H9 (cell line): ENCODE results near the gene PTPRK. TPM values are rescaled to one million over a fixed set of nuclear protein-coding genes. Genes with fewer than 3 reads are reported as not detected.

Experiments used
- DNase-seq: peaks from one replicate; pipeline ENCODE4 v3.0.0-alpha.2; 2017
- H2AFZ ChIP-seq: one replicate; pipeline ENCODE4 v1.6.1; 2013; ENCODE audit warnings: mild to moderate bottlenecking, low read length, control low read depth, moderate library complexity
- H2AK5ac ChIP-seq: 2 replicates; pipeline ENCODE4 v1.6.1; 2013; ENCODE audit warnings: low read length, control low read depth, mixed read lengths; ENCODE audit not compliant: insufficient read length
- H2BK120ac ChIP-seq: one replicate; pipeline ENCODE4 v1.6.1; 2013; ENCODE audit warnings: low read depth, mild to moderate bottlenecking, low read length, control low read depth, inconsistent platforms; ENCODE audit not compliant: poor library complexity, severe bottlenecking
- H2BK12ac ChIP-seq: 2 replicates; pipeline ENCODE4 v1.6.1; 2013; ENCODE audit warnings: low read length, control low read depth, mixed read lengths, low read depth; ENCODE audit not compliant: insufficient read length
- H2BK15ac ChIP-seq: 2 replicates; pipeline ENCODE4 v1.6.1; 2013; ENCODE audit warnings: low read depth, low read length, control low read depth
- H2BK20ac ChIP-seq: one replicate; pipeline ENCODE4 v1.6.1; 2013; ENCODE audit warnings: low read depth, mild to moderate bottlenecking, low read length, control low read depth, inconsistent platforms; ENCODE audit not compliant: poor library complexity, severe bottlenecking
- H2BK5ac ChIP-seq: 2 replicates; pipeline ENCODE4 v1.6.1; 2013; ENCODE audit warnings: low read length, control low read depth, mixed read lengths; ENCODE audit not compliant: insufficient read length
- H3K14ac ChIP-seq: 2 replicates; pipeline ENCODE4 v1.6.1; 2013; ENCODE audit warnings: low read length, control low read depth; ENCODE audit not compliant: insufficient read depth
- H3K18ac ChIP-seq: 2 replicates; pipeline ENCODE4 v1.6.1; 2013; ENCODE audit warnings: low read depth, mild to moderate bottlenecking, mixed read lengths, low read length, control low read depth; ENCODE audit not compliant: insufficient read length
- H3K23ac ChIP-seq: 2 replicates; pipeline ENCODE4 v1.6.1; 2013; ENCODE audit warnings: low read length, control low read depth, mixed read lengths, low read depth; ENCODE audit not compliant: insufficient read length
- H3K23me2 ChIP-seq: 2 replicates; pipeline ENCODE4 v1.6.1; 2013; ENCODE audit warnings: low read depth, mild to moderate bottlenecking, mixed read lengths, low read length, control low read depth; ENCODE audit not compliant: insufficient read length, poor library complexity, severe bottlenecking
- H3K27ac ChIP-seq: 2 replicates; pipeline ENCODE4 v1.5.1; 2013; ENCODE audit warnings: low read length, control low read depth, mixed read lengths, low read depth; ENCODE audit not compliant: insufficient read length
- H3K27me3 ChIP-seq: 2 replicates; pipeline ENCODE4 v1.6.1; 2013; ENCODE audit warnings: low read length, control low read depth, inconsistent platforms; ENCODE audit not compliant: insufficient read depth
- H3K4ac ChIP-seq: 2 replicates; pipeline ENCODE4 v1.6.1; 2013; ENCODE audit warnings: low read depth, mild to moderate bottlenecking, control low read depth, inconsistent platforms, low read length, moderate library complexity
- H3K4me1 ChIP-seq: 2 replicates; pipeline ENCODE4 v1.6.1; 2013; ENCODE audit warnings: low read length, control low read depth, inconsistent platforms; ENCODE audit not compliant: insufficient read depth
- H3K4me2 ChIP-seq: 2 replicates; pipeline ENCODE4 v1.6.1; 2013; ENCODE audit warnings: low read length, control low read depth, mixed read lengths; ENCODE audit not compliant: insufficient read length, insufficient read depth
- H3K56ac ChIP-seq: 2 replicates; pipeline ENCODE4 v1.6.1; 2013; ENCODE audit warnings: low read depth, mild to moderate bottlenecking, mixed read lengths, low read length, control low read depth; ENCODE audit not compliant: insufficient read length
- H3K79me1 ChIP-seq: 2 replicates; pipeline ENCODE4 v1.6.1; 2013; ENCODE audit warnings: low read depth, mild to moderate bottlenecking, moderate library complexity, low read length, control low read depth, inconsistent platforms; ENCODE audit not compliant: insufficient read depth, poor library complexity, severe bottlenecking
- H3K79me2 ChIP-seq: 2 replicates; pipeline ENCODE4 v1.6.1; 2013; ENCODE audit warnings: low read length, control low read depth, inconsistent platforms; ENCODE audit not compliant: insufficient read depth
- H3K9ac ChIP-seq: 2 replicates; pipeline ENCODE4 v1.6.1; 2013; ENCODE audit warnings: low read length, control low read depth, mixed read lengths; ENCODE audit not compliant: insufficient read length; ENCODE audit errors: extremely low read depth
- H3K9me3 ChIP-seq: one replicate; pipeline ENCODE4 v1.6.1; 2013; ENCODE audit warnings: low read depth, low read length, inconsistent platforms; ENCODE audit not compliant: control insufficient read depth
- H3T11ph ChIP-seq: one replicate; pipeline ENCODE4 v1.6.1; 2013; ENCODE audit warnings: mild to moderate bottlenecking, low read length, control low read depth, inconsistent platforms
- H4K20me1 ChIP-seq: one replicate; pipeline ENCODE4 v1.6.1; 2013; ENCODE audit not compliant: control insufficient read depth, insufficient read length, insufficient read depth
- H4K5ac ChIP-seq: 2 replicates; pipeline ENCODE4 v1.6.1; 2013; ENCODE audit warnings: low read depth, mild to moderate bottlenecking, mixed read lengths, low read length, control low read depth; ENCODE audit not compliant: insufficient read length
- H4K8ac ChIP-seq: replicated peaks from 2 replicates; pipeline ENCODE4 v1.6.1; 2013; ENCODE audit warnings: low read length, control low read depth, mixed read lengths, low read depth; ENCODE audit not compliant: insufficient read length
- H4K91ac ChIP-seq: 2 replicates; pipeline ENCODE4 v1.6.1; 2013; ENCODE audit warnings: low read depth, mild to moderate bottlenecking, moderate library complexity, mixed read lengths, low read length, control low read depth; ENCODE audit not compliant: insufficient read length
- H3K27ac Mint-ChIP-seq, 3 experiments: 2 replicates in 2 of 3; 3 replicates in 1 of 3; pipeline ENCODE4 v1.8.0; 2020 to 2021; ENCODE audit warnings: mixed read lengths in 3 of 3, mild to moderate bottlenecking in 1 of 3, moderate library complexity in 1 of 3
- H3K27me3 Mint-ChIP-seq: 2 replicates; pipeline ENCODE4 v1.8.0; 2021; ENCODE audit warnings: low read depth, mild to moderate bottlenecking, moderate library complexity, mixed read lengths
- H3K36me3 Mint-ChIP-seq, 3 experiments: 2 replicates in 2 of 3; 3 replicates in 1 of 3; pipeline ENCODE4 v1.8.0; 2020 to 2021; ENCODE audit warnings: low read depth in 3 of 3, mixed read lengths in 3 of 3; ENCODE audit not compliant: insufficient read depth in 1 of 3
- H3K4me1 Mint-ChIP-seq, 2 experiments: 2 replicates each; pipeline ENCODE4 v1.8.0; 2020; ENCODE audit warnings: mixed read lengths in 2 of 2
- H3K4me3 Mint-ChIP-seq, 2 experiments: 2 replicates in 1 of 2; 3 replicates in 1 of 2; pipeline ENCODE4 v1.8.0; 2020 to 2021; ENCODE audit warnings: mild to moderate bottlenecking in 2 of 2, mixed read lengths in 2 of 2, moderate library complexity in 1 of 2
- H3K9me3 Mint-ChIP-seq, 2 experiments: 2 replicates in 1 of 2; 3 replicates in 1 of 2; pipeline ENCODE4 v1.8.0; 2020; ENCODE audit warnings: mild to moderate bottlenecking in 2 of 2, mixed read lengths in 2 of 2, moderate library complexity in 1 of 2
- WGBS: extraction: QIAGEN DNeasy Blood & Tissue Kit; methylation state at CpG from one replicate; pipeline ENCODE4 v1.1.7; 2013; ENCODE audit warnings: missing lambda C conversion rate, low lambda C conversion rate, mixed read lengths; ENCODE audit not compliant: insufficient read length; ENCODE audit errors: extremely low coverage; 5-methylcytosine and 5-hydroxymethylcytosine counted together
- total RNA-seq: library from RNA; stranded (reverse); gene quantifications from 2 replicates; pipeline ENCODE4 v1.2.1, GENCODE V29; 2021
- TF ChIP-seq, protein P1 (sequence below): fragments of 200-600 bp; sonication (generic); conservative IDR thresholded peaks from 3 replicates; pipeline ENCODE4 v1.8.0; 2021; ENCODE audit warnings: antibody characterized with exemption, mild to moderate bottlenecking

Gene PTPRK
- total RNA-seq, 1 experiment from 2014 or later, result 47.9 TPM

DNA sequence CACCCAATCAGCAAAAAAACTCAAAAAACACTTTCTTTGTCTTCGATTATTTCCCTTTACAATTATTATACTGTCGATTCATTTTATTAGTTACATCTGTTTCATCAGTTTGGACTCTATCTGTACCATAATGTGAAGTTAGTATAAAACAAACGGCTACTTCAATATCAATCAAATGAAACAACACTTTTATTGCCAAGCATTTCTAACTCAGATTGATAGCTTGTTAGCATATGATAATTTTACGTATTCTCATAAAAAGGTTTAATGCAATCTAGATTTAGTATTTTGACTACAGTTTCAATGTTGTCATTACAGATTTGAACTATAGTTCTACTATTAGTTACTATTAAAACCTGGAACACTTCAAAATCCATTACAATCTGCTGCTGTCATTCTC is 149.3 kb downstream of the PTPRK start:
- Histone ChIP-seq H3K4ac (no peak overlapping the region), H3K4me2 (no peak overlapping the region), H2BK5ac (no peak overlapping the region), H3K9me3 (peaks cover 7% of the 10 kb centered on the region), H2BK120ac (no peak overlapping the region), H3T11ph (no peak overlapping the region), H3K23ac (no peak overlapping the region), H2AFZ (no peak overlapping the region), H2BK15ac (no peak overlapping the region), H3K4me1 (no peaks in the 10 kb centered on the region), H4K5ac (no peak overlapping the region), H2BK12ac (no peak overlapping the region), H3K79me2 (no peaks in the 10 kb centered on the region; the same call in 1 of the 2 replicates), H3K27ac (no peak overlapping the region), H3K9ac (no peak overlapping the region), H4K20me1 (no peaks in the 10 kb centered on the region), H3K56ac (no peak overlapping the region), H4K91ac (no peak overlapping the region), H2AK5ac (no peak overlapping the region), H3K27me3 (no peaks in the 10 kb centered on the region), H4K8ac (no peak overlapping the region), H3K79me1 (peaks cover 3% of the 10 kb centered on the region), H2BK20ac (no peak overlapping the region), H3K18ac (no peak overlapping the region), H3K23me2 (no peaks in the 10 kb centered on the region), H3K14ac (no peak overlapping the region)
- H3K4me1 Mint-ChIP-seq, result no peaks in the 10 kb centered on the region
- peaks cover 12 to 14% of the 10 kb centered on the region in 2 experiments for H3K9me3 Mint-ChIP-seq
- H3K27ac Mint-ChIP-seq, result no peak overlapping the region
- DNase-seq, result no peak
- TF ChIP-seq, protein P1, sequence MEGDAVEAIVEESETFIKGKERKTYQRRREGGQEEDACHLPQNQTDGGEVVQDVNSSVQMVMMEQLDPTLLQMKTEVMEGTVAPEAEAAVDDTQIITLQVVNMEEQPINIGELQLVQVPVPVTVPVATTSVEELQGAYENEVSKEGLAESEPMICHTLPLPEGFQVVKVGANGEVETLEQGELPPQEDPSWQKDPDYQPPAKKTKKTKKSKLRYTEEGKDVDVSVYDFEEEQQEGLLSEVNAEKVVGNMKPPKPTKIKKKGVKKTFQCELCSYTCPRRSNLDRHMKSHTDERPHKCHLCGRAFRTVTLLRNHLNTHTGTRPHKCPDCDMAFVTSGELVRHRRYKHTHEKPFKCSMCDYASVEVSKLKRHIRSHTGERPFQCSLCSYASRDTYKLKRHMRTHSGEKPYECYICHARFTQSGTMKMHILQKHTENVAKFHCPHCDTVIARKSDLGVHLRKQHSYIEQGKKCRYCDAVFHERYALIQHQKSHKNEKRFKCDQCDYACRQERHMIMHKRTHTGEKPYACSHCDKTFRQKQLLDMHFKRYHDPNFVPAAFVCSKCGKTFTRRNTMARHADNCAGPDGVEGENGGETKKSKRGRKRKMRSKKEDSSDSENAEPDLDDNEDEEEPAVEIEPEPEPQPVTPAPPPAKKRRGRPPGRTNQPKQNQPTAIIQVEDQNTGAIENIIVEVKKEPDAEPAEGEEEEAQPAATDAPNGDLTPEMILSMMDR, result no peak
- no peaks in the 10 kb centered on the region for H3K27me3 Mint-ChIP-seq
- 100% methylated on average over 2 of the region's 4 CpGs for WGBS
- peaks cover 15 to 19% (median 19%) of the 10 kb centered on the region in 3 experiments for H3K36me3 Mint-ChIP-seq
- H3K4me3 Mint-ChIP-seq, result no peak overlapping the region
